Parathyroid adenoma (tissue), 2 donors: ENCODE measurements around the gene CTBP2.

Source experiments
- H2AFZ ChIP-seq: fragments of 300-600 bp; sonication (generic); one replicate; pipeline ENCODE4 v1.7.0; 2017; ENCODE audit warnings: antibody characterized with exemption, mild to moderate bottlenecking
- H3K27ac ChIP-seq: fragments of 300-600 bp; sonication (generic); one replicate; pipeline ENCODE4 v1.7.0; 2017
- H3K27me3 ChIP-seq: fragments of 300-600 bp; sonication (generic); one replicate; pipeline ENCODE4 v1.7.0; 2017; ENCODE audit warnings: low read length; ENCODE audit not compliant: control insufficient read depth, insufficient read depth
- H3K36me3 ChIP-seq: fragments of 300-600 bp; sonication (generic); one replicate; pipeline ENCODE4 v1.7.0; 2017; ENCODE audit warnings: low read length; ENCODE audit not compliant: control insufficient read depth, insufficient read depth
- H3K4me1 ChIP-seq: fragments of 300-600 bp; sonication (generic); one replicate; pipeline ENCODE4 v1.7.0; 2017; ENCODE audit warnings: control low read depth
- H3K4me2 ChIP-seq: fragments of 300-600 bp; sonication (generic); one replicate; pipeline ENCODE4 v1.7.0; 2017; ENCODE audit warnings: low read length
- H3K4me3 ChIP-seq: fragments of 300-600 bp; sonication (generic); one replicate; pipeline ENCODE4 v1.7.0; 2017; ENCODE audit warnings: low read depth, low read length
- H3K79me2 ChIP-seq: fragments of 300-600 bp; sonication (generic); one replicate; pipeline ENCODE4 v1.7.0; 2017; ENCODE audit warnings: control low read depth
- H3K9ac ChIP-seq: fragments of 300-600 bp; sonication (generic); one replicate; pipeline ENCODE4 v1.7.0; 2017; ENCODE audit warnings: mild to moderate bottlenecking
- H3K9me3 ChIP-seq: fragments of 300-600 bp; sonication (generic); one replicate; pipeline ENCODE4 v1.7.0; 2017; ENCODE audit warnings: low read length; ENCODE audit not compliant: control insufficient read depth
- TF ChIP-seq, protein P1 (sequence below): fragments of 300-600 bp; sonication (generic); IDR thresholded peaks from one replicate; pipeline ENCODE4 v1.7.0; 2017; ENCODE audit warnings: antibody characterized with exemption, mild to moderate bottlenecking
- donor health status: primary hyperparathyroidism.

Gene CTBP2

DNA sequence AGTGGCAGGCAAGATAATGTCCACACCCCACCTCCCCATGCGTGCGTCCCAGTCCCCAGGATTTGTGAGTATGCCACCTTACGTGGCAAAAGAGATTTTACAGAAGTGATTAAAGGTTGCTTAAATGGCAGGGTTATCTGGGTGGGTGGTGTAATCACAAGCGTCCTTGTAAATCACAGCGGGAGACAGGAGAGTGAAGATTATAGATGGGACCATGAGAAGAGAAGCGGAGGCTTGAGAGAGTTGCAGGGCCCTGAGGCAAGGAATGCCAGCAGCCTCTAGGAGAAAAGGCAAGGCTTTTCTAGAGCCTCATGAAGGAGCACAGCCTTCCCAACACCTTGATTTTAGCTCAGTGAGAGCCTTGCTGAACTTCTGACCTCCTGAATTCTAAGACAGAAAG lies 208.2 kb downstream of the CTBP2 start:
- H3K27ac ChIP-seq = no peak overlapping the region
- H3K27me3 ChIP-seq = no peaks in the 10 kb centered on the region
- H3K9ac ChIP-seq = no peak overlapping the region
- H3K79me2 ChIP-seq = peaks cover 60% of the 10 kb centered on the region
- H2AFZ ChIP-seq = no peak overlapping the region
- H3K36me3 ChIP-seq = no peaks in the 10 kb centered on the region
- peaks cover 9% of the 10 kb centered on the region for H3K4me1 ChIP-seq
- TF ChIP-seq, protein P1, sequence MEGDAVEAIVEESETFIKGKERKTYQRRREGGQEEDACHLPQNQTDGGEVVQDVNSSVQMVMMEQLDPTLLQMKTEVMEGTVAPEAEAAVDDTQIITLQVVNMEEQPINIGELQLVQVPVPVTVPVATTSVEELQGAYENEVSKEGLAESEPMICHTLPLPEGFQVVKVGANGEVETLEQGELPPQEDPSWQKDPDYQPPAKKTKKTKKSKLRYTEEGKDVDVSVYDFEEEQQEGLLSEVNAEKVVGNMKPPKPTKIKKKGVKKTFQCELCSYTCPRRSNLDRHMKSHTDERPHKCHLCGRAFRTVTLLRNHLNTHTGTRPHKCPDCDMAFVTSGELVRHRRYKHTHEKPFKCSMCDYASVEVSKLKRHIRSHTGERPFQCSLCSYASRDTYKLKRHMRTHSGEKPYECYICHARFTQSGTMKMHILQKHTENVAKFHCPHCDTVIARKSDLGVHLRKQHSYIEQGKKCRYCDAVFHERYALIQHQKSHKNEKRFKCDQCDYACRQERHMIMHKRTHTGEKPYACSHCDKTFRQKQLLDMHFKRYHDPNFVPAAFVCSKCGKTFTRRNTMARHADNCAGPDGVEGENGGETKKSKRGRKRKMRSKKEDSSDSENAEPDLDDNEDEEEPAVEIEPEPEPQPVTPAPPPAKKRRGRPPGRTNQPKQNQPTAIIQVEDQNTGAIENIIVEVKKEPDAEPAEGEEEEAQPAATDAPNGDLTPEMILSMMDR = no peak
- no peaks in the 10 kb centered on the region for H3K9me3 ChIP-seq
- H3K4me3 ChIP-seq = no peak overlapping the region
- H3K4me2 ChIP-seq = no peak overlapping the region

DNA sequence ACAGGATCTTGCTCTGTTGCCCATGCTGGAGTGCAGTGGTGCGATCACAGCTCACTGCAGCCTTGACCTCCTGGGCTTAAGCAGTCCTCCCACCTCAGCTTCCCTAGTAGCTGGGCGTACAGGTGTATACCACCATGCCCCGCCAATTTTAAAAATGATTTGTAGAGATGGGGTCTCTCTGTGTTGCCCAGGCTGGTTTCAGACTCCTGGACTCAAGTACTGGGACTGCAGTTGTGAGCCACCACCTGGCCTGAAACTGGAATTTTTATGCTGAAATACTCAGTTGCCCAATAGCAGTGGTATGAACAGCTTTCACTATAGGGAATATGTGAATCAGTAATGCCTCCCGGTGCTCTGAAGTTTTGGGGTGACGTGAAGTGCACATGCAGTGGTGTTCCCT lies 210.8 kb downstream of the CTBP2 start:
- no peak overlapping the region for H3K27ac ChIP-seq

DNA sequence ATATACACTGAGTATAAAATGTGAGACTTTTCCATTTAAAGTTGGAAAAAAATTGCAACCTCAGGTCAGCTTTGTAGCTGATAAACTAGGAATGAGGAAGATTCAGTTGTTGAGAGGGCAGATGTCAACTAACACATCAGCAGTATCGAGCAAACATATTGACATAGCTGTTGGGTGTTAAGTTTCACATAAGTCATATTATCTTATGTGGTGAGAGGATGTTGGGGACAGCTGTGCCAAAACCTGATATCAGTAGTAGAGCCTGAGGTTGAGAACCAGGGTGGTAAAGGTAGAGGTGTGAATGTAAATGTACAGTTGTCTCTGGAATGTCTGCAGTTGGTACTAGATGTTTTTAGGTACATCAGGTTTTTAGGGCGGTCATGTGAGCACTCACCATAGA lies 213.4 kb downstream of the CTBP2 start:
- H3K4me3 ChIP-seq = no peak overlapping the region
- H3K9ac ChIP-seq = no peak overlapping the region
- H3K9me3 ChIP-seq = no peaks in the 10 kb centered on the region
- H3K36me3 ChIP-seq = no peaks in the 10 kb centered on the region
- TF ChIP-seq, protein P1 = no peak
- peak overlapping the region; percentile 42 for H3K4me2 ChIP-seq
- H3K27ac ChIP-seq = no peak overlapping the region
- H3K4me1 ChIP-seq = peaks cover 9% of the 10 kb centered on the region
- H3K27me3 ChIP-seq = no peaks in the 10 kb centered on the region
- no peak overlapping the region for H2AFZ ChIP-seq
- H3K79me2 ChIP-seq = peaks cover 41% of the 10 kb centered on the region

More for the DNA sequence above, 210.8 kb downstream of the CTBP2 start:
- TF ChIP-seq, protein P1 = no peak
- H3K9ac ChIP-seq = no peak overlapping the region
- H3K79me2 ChIP-seq = peaks cover 54% of the 10 kb centered on the region
- no peak overlapping the region for H3K4me3 ChIP-seq
- H3K4me2 ChIP-seq = no peak overlapping the region
- H3K36me3 ChIP-seq = no peaks in the 10 kb centered on the region
- no peak overlapping the region for H2AFZ ChIP-seq
- no peaks in the 10 kb centered on the region for H3K9me3 ChIP-seq
- peaks cover 9% of the 10 kb centered on the region for H3K4me1 ChIP-seq
- H3K27me3 ChIP-seq = no peaks in the 10 kb centered on the region

DNA sequence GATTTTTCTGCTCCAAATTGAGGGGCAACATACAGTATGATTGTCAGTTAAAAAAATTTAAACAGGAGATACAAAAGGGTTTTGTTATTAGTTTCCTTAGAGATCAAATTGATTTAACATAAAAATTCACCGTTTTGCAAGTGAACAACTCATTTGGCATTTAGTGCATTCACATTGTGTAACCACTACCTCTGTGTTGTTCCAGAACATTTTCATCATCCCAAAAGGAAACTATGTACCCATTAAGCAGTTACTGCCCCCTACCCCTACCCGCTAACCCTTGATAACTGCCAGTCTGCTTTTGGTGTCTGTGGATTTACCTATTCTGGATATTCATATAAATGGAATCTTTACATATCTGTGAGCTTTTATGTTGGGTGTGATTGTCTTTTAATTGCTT lies 215.4 kb downstream of the CTBP2 start:
- H3K4me1 ChIP-seq = peaks cover 9% of the 10 kb centered on the region
- no peaks in the 10 kb centered on the region for H3K27me3 ChIP-seq
- H3K79me2 ChIP-seq = peaks cover 44% of the 10 kb centered on the region
- H2AFZ ChIP-seq = no peak overlapping the region
- TF ChIP-seq, protein P1 = no peak
- no peaks in the 10 kb centered on the region for H3K9me3 ChIP-seq
- H3K36me3 ChIP-seq = no peaks in the 10 kb centered on the region
- no peak overlapping the region for H3K4me2 ChIP-seq
- no peak overlapping the region for H3K4me3 ChIP-seq
- no peak overlapping the region for H3K9ac ChIP-seq
- no peak overlapping the region for H3K27ac ChIP-seq

- no peak overlapping the region for H3K9ac ChIP-seq
- no peaks in the 10 kb centered on the region for H3K9me3 ChIP-seq
- H2AFZ ChIP-seq = no peak overlapping the region
- no peak overlapping the region for H3K27ac ChIP-seq
- peaks cover 9% of the 10 kb centered on the region for H3K4me1 ChIP-seq
- no peaks in the 10 kb centered on the region for H3K27me3 ChIP-seq
- H3K79me2 ChIP-seq = peaks cover 41% of the 10 kb centered on the region
- TF ChIP-seq, protein P1 = no peak
- H3K36me3 ChIP-seq = no peaks in the 10 kb centered on the region
- no peak overlapping the region for H3K4me3 ChIP-seq
- peak overlapping the region; percentile 12 for H3K4me2 ChIP-seq
Measured at GRCh38 chr10:124943301-124944092, 216.9 kb downstream of the CTBP2 start.
